Astrocyte (in vitro differentiated cells and primary cell): Measurements from ENCODE around the gene MCF2L. TPM values are rescaled to one million over a fixed set of nuclear protein-coding genes. Genes with fewer than 3 reads are reported as not detected.

ENCODE experiments used
- DNase-seq: peaks from one replicate; pipeline ENCODE4 v3.0.0-alpha.2; 2010; ENCODE audit warnings: low read depth
- FAIRE-seq: peaks from 2 replicates; lab custom pipeline; 2011; peaks lifted over from hg19 to GRCh38; lab: Jason Lieb, UNC
- H2AFZ ChIP-seq: 2 replicates; pipeline ENCODE4 v1.6.0; 2012; ENCODE audit warnings: low read depth, low read length, inconsistent platforms
- H3K27ac ChIP-seq: 2 replicates; pipeline ENCODE4 v1.5.1; 2011; ENCODE audit warnings: low read depth, low read length, inconsistent platforms
- H3K27me3 ChIP-seq: 2 replicates; pipeline ENCODE4 v1.6.0; 2011; ENCODE audit warnings: low read length, inconsistent platforms; ENCODE audit not compliant: insufficient read depth
- H3K36me3 ChIP-seq: 2 replicates; pipeline ENCODE4 v1.5.1; 2011; ENCODE audit warnings: low read length, inconsistent platforms; ENCODE audit not compliant: insufficient read depth
- H3K4me1 ChIP-seq: 2 replicates; pipeline ENCODE4 v1.5.1; 2011; ENCODE audit warnings: low read length, inconsistent platforms; ENCODE audit not compliant: insufficient read depth
- H3K4me2 ChIP-seq: 2 replicates; pipeline ENCODE4 v1.6.0; 2012; ENCODE audit warnings: low read length, inconsistent platforms
- H3K4me3 ChIP-seq: 2 replicates; pipeline ENCODE4 v1.5.1; 2011; ENCODE audit warnings: low read depth, mild to moderate bottlenecking, low read length, inconsistent platforms; ENCODE audit not compliant: insufficient read depth
- H3K79me2 ChIP-seq: 2 replicates; pipeline ENCODE4 v1.6.0; 2012; ENCODE audit warnings: mild to moderate bottlenecking, low read length, inconsistent platforms; ENCODE audit not compliant: insufficient read depth
- H3K9ac ChIP-seq: 2 replicates; pipeline ENCODE4 v1.6.0; 2012; ENCODE audit warnings: mild to moderate bottlenecking, low read length, inconsistent platforms
- H3K9me3 ChIP-seq: 2 replicates; pipeline ENCODE4 v1.5.1; 2012; ENCODE audit warnings: low read depth, mild to moderate bottlenecking, low read length, inconsistent platforms; ENCODE audit not compliant: insufficient read depth
- H4K20me1 ChIP-seq: 2 replicates; pipeline ENCODE4 v1.6.0; 2012; ENCODE audit warnings: low read length, inconsistent platforms; ENCODE audit not compliant: insufficient read depth
- H3K27ac Mint-ChIP-seq: one replicate; pipeline ENCODE4 v1.8.0; 2021; ENCODE audit warnings: mild to moderate bottlenecking, mixed read lengths; ENCODE audit not compliant: unreplicated experiment
- H3K27me3 Mint-ChIP-seq: one replicate; pipeline ENCODE4 v1.8.0; 2021; ENCODE audit warnings: low read depth, mixed read lengths; ENCODE audit not compliant: unreplicated experiment
- H3K36me3 Mint-ChIP-seq: one replicate; pipeline ENCODE4 v1.8.0; 2021; ENCODE audit warnings: low read depth, mixed read lengths; ENCODE audit not compliant: unreplicated experiment
- H3K4me1 Mint-ChIP-seq: one replicate; pipeline ENCODE4 v1.8.0; 2021; ENCODE audit warnings: low read depth, mixed read lengths; ENCODE audit not compliant: unreplicated experiment
- H3K4me3 Mint-ChIP-seq: one replicate; pipeline ENCODE4 v1.8.0; 2021; ENCODE audit warnings: mild to moderate bottlenecking, moderate library complexity, mixed read lengths; ENCODE audit not compliant: unreplicated experiment
- H3K9me3 Mint-ChIP-seq: one replicate; pipeline ENCODE4 v1.8.0; 2021; ENCODE audit warnings: mild to moderate bottlenecking, mixed read lengths; ENCODE audit not compliant: unreplicated experiment
- EZH2 ChIP-seq: IDR thresholded peaks from 2 replicates; pipeline ENCODE4 v1.6.1; 2012; ENCODE audit warnings: mild to moderate bottlenecking, low read length, inconsistent platforms; ENCODE audit not compliant: insufficient read depth
- total RNA-seq: library from RNA; stranded (reverse); gene quantifications from 2 replicates; pipeline ENCODE4 v1.2.1, GENCODE V29; 2021
- TF ChIP-seq, protein P1 (sequence below): IDR thresholded peaks from 2 replicates; pipeline ENCODE4 v1.5.1; 2011; ENCODE audit warnings: low read depth, mild to moderate bottlenecking, inconsistent platforms, low read length, moderate library complexity; ENCODE audit not compliant: insufficient read depth

MCF2L gene
- total RNA-seq, 1 donor from 2014 or later: 3.4 TPM

DNA sequence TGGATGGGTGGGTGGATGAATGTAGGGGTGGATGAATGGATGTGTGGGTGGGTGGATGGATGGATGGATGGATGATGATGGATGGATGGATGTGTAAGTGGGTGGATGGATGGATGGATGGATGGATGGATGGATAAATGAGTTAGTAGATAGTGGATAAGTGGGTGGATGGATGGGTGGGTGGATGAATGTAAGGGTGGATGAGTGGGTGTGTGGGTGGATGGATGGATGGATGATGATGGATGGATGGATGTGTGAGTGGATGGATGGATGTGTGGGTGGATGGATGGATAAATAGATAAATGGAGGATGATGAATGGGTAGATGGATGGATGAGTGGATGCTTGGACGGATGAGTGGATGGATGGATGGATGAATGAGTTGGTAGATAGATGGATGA is 3.2 kb downstream of the MCF2L start:
- H3K4me3 ChIP-seq: no peak overlapping the region
- no peaks in the 10 kb centered on the region for H4K20me1 ChIP-seq
- FAIRE-seq: no peak
- H3K9ac ChIP-seq: no peak overlapping the region
- peaks cover 36% of the 10 kb centered on the region for H3K27me3 ChIP-seq
- DNase-seq: no peak
- Mint-ChIP-seq H3K27me3 (peaks cover 63% of the 10 kb centered on the region), H3K4me3 (no peak overlapping the region), H3K36me3 (peaks cover 7% of the 10 kb centered on the region), H3K9me3 (peaks cover 12% of the 10 kb centered on the region), H3K4me1 (peaks cover 5% of the 10 kb centered on the region), H3K27ac (no peak overlapping the region)
- H3K27ac ChIP-seq: no peak overlapping the region
- H2AFZ ChIP-seq: no peak overlapping the region
- H3K79me2 ChIP-seq: no peaks in the 10 kb centered on the region
- TF ChIP-seq EZH2: no peak
- TF ChIP-seq, protein P1, sequence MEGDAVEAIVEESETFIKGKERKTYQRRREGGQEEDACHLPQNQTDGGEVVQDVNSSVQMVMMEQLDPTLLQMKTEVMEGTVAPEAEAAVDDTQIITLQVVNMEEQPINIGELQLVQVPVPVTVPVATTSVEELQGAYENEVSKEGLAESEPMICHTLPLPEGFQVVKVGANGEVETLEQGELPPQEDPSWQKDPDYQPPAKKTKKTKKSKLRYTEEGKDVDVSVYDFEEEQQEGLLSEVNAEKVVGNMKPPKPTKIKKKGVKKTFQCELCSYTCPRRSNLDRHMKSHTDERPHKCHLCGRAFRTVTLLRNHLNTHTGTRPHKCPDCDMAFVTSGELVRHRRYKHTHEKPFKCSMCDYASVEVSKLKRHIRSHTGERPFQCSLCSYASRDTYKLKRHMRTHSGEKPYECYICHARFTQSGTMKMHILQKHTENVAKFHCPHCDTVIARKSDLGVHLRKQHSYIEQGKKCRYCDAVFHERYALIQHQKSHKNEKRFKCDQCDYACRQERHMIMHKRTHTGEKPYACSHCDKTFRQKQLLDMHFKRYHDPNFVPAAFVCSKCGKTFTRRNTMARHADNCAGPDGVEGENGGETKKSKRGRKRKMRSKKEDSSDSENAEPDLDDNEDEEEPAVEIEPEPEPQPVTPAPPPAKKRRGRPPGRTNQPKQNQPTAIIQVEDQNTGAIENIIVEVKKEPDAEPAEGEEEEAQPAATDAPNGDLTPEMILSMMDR: no peak
- H3K9me3 ChIP-seq: peaks cover 14% of the 10 kb centered on the region
- no peak overlapping the region for H3K4me2 ChIP-seq
- H3K36me3 ChIP-seq: no peaks in the 10 kb centered on the region
- H3K4me1 ChIP-seq: no peaks in the 10 kb centered on the region

DNA sequence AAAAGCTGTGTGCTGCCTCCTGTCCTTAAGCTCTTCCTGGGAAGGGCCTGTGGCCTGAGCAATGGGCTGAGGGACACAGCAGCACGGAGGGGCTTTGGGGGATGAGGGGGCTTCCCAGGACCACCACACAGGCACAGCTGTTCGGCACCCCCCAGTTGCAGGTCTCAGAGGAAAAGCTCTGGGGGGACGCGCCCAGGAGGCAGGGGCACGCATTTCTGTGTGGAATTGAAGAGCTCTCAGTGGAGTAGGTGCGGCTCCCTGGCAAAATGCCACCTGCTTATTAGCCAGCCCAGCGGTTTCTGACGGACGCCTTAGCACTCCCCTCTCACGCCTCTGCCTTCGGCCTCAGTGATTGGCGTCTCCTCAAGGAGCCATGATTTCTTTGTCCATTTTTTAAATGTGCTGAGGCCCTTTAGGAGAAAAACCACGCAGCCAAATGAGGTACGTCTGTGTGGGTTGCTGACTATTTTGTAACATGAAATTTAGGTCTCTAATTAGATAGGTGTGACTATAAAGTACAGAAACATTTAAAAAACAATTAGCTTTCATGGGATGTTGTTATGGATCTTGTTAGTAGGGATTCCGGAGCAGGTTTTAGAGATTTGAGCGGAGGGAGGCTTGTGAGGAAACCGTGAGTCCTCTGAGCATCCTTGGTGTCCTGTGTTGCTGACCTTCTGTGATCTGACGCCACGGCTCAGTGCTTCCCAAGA is 4.0 kb downstream of the MCF2L start:
- H3K9me3 ChIP-seq: peaks cover 14% of the 10 kb centered on the region
- no peak overlapping the region for H3K9ac ChIP-seq
- Mint-ChIP-seq H3K4me1 (peaks cover 5% of the 10 kb centered on the region), H3K36me3 (peaks cover 7% of the 10 kb centered on the region), H3K27ac (no peak overlapping the region), H3K4me3 (no peak overlapping the region), H3K27me3 (peaks cover 67% of the 10 kb centered on the region), H3K9me3 (peaks cover 10% of the 10 kb centered on the region)
- no peaks in the 10 kb centered on the region for H3K79me2 ChIP-seq
- H3K4me3 ChIP-seq: no peak overlapping the region
- peaks cover 32% of the 10 kb centered on the region for H3K27me3 ChIP-seq
- no peaks in the 10 kb centered on the region for H3K36me3 ChIP-seq
- no peak overlapping the region for H3K27ac ChIP-seq
- no peak for FAIRE-seq
- no peak for TF ChIP-seq EZH2
- TF ChIP-seq, protein P1: no peak
- H2AFZ ChIP-seq: no peak overlapping the region
- no peak overlapping the region for H3K4me2 ChIP-seq
- DNase-seq: no peak
- H4K20me1 ChIP-seq: no peaks in the 10 kb centered on the region
- no peaks in the 10 kb centered on the region for H3K4me1 ChIP-seq

DNA sequence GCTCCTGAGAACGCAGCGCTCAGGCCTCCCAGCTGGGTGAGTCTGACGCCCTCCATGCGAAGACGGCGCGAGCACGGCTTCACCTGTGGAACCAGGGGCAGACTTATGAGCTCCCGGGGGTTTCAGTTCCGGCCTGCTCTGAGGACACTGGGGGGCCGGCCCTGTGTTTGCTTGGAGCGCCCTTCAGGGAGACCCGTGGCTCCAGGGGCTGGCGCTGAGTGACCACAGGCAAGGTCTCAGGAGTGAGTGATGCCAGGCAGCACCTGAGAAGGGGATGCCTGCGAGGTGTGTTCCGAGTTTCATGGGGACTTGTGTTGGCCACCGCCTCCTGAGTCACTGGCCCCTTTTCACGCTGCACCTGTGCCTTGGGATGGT is 4.5 kb downstream of the MCF2L start:
- Histone ChIP-seq H3K4me3 (no peak overlapping the region), H3K4me2 (no peak overlapping the region), H2AFZ (no peak overlapping the region), H3K27me3 (peaks cover 30% of the 10 kb centered on the region), H3K36me3 (no peaks in the 10 kb centered on the region), H3K27ac (no peak overlapping the region), H3K9me3 (peaks cover 14% of the 10 kb centered on the region), H3K4me1 (no peaks in the 10 kb centered on the region), H4K20me1 (no peaks in the 10 kb centered on the region), H3K9ac (no peak overlapping the region), H3K79me2 (no peaks in the 10 kb centered on the region)
- H3K4me1 Mint-ChIP-seq: peaks cover 5% of the 10 kb centered on the region
- peaks cover 71% of the 10 kb centered on the region for H3K27me3 Mint-ChIP-seq
- peaks cover 10% of the 10 kb centered on the region for H3K9me3 Mint-ChIP-seq
- FAIRE-seq: no peak
- H3K36me3 Mint-ChIP-seq: peaks cover 7% of the 10 kb centered on the region
- TF ChIP-seq, protein P1: no peak
- no peak for TF ChIP-seq EZH2
- no peak overlapping the region for H3K4me3 Mint-ChIP-seq
- no peak overlapping the region for H3K27ac Mint-ChIP-seq
- DNase-seq: no peak
